Peyer's patch (tissue), 4 donors: ENCODE results near the gene RPL3. TPM values are rescaled to one million over a fixed set of nuclear protein-coding genes. Genes with fewer than 3 reads are reported as not detected.
"Not testable (repeated sequence)": the region's sequence is repeated elsewhere in the genome, so short reads cannot be mapped to it uniquely, and the experiment has no call there.

Experiments used
- DNase-seq, 3 donors: peaks; one replicate each; pipeline ENCODE4 v3.0.0-alpha.2; 2017 to 2019
- H3K27ac ChIP-seq, 4 donors: fragments of 200-600 bp; sonication (generic); one replicate each; pipeline ENCODE4 v1.5.1; 2016 to 2019
- H3K27me3 ChIP-seq, 2 donors: fragments of 200-600 bp; sonication (generic); one replicate each; pipeline ENCODE4 v1.5.1; 2019
- H3K36me3 ChIP-seq, 3 donors: fragments of 200-600 bp; sonication (generic); one replicate each; pipeline ENCODE4 v1.5.1; 2016 to 2019
- H3K4me1 ChIP-seq, 4 donors: fragments of 200-600 bp; sonication (generic); one replicate each; pipeline ENCODE4 v1.5.1; 2016 to 2019
- H3K4me3 ChIP-seq, 4 donors: fragments of 200-600 bp; sonication (generic); 1 replicate in 3 of 4; 2 replicates in 1 of 4; pipeline ENCODE4 v1.5.1; 2016 to 2019; ENCODE audit warnings: mild to moderate bottlenecking in 1 of 4
- H3K9me3 ChIP-seq, 4 donors: fragments of 200-600 bp; sonication (generic); one replicate each; pipeline ENCODE4 v1.5.1; 2016 to 2019; ENCODE audit warnings: mild to moderate bottlenecking in 1 of 4
- CTCF ChIP-seq, 6 experiments: fragments of 450-650 bp in 4 of 6; fragments of 200-600 bp in 2 of 6; sonication (generic) in 1 of 6; IDR thresholded peaks; one replicate each; pipeline ENCODE4 v1.5.1; 2017 to 2019; ENCODE audit warnings: antibody characterized with exemption in 6 of 6, mild to moderate bottlenecking in 3 of 6, moderate library complexity in 1 of 6
- POLR2A ChIP-seq, 2 donors: fragments of 450-650 bp; IDR thresholded peaks; one replicate each; pipeline ENCODE4 v1.5.1; 2017; ENCODE audit warnings: antibody characterized with exemption in 2 of 2, mild to moderate bottlenecking in 2 of 2, moderate library complexity in 2 of 2
- total RNA-seq, 4 donors: library from RNA; depleted of rRNA; stranded (reverse); fragments of >200 nt; gene quantifications; one replicate each; pipeline ENCODE4 v1.1.0, GENCODE V29; 2016

The RPL3 gene
- total RNA-seq, 4 donors from 2014 or later = 736 to 1,914 (median 1,266) TPM

- no peaks in the 10 kb centered on the region for H3K27me3 ChIP-seq
- no peak for TF ChIP-seq POLR2A (IDR thresholded peaks at IDR 0.05)
- TF ChIP-seq CTCF (IDR thresholded peaks at IDR 0.05) = peak; percentile 48 to 70 (median 60)
- H3K36me3 ChIP-seq = no peaks in the 10 kb centered on the region
- H3K4me3 ChIP-seq = no peak overlapping the region
- DNase-seq = peak in 2 of 3 donors; percentile 61 to 82
- no peak overlapping the region for H3K27ac ChIP-seq
- H3K9me3 ChIP-seq = no peaks in the 10 kb centered on the region
- no peaks in the 10 kb centered on the region for H3K4me1 ChIP-seq
These were observed 24.0 kb upstream of the RPL3 start for GRCh38 chr22:39343259-39344045.

- no peaks in the 10 kb centered on the region for H3K27me3 ChIP-seq
- H3K36me3 ChIP-seq = no peaks in the 10 kb centered on the region
- no peaks in the 10 kb centered on the region for H3K4me1 ChIP-seq
- H3K9me3 ChIP-seq = no peaks in the 10 kb centered on the region
- DNase-seq = no peak
- no peak for TF ChIP-seq POLR2A (IDR thresholded peaks at IDR 0.05)
- no peak for TF ChIP-seq CTCF (IDR thresholded peaks at IDR 0.05)
- no peak overlapping the region for H3K27ac ChIP-seq
- no peak overlapping the region for H3K4me3 ChIP-seq
These were observed 21.8 kb upstream of the RPL3 start for GRCh38 chr22:39341179-39341578.

- not testable (repeated sequence) for H3K4me1 ChIP-seq, H3K4me3 ChIP-seq, H3K27me3 ChIP-seq, H3K36me3 ChIP-seq, H3K27ac ChIP-seq, DNase-seq, H3K9me3 ChIP-seq
These were observed 20.4 kb upstream of the RPL3 start for GRCh38 chr22:39339775-39340174.

GRCh38 chr22:39336411-39336810 is 17.0 kb upstream of the RPL3 start:
- no peak for TF ChIP-seq POLR2A (IDR thresholded peaks at IDR 0.05)
- TF ChIP-seq CTCF (IDR thresholded peaks at IDR 0.05) = no peak
- Histone ChIP-seq H3K4me3 (no peak overlapping the region), H3K36me3 (no peaks in the 10 kb centered on the region), H3K27me3 (no peaks in the 10 kb centered on the region), H3K4me1 (no peaks in the 10 kb centered on the region), H3K27ac (no peak overlapping the region), H3K9me3 (no peaks in the 10 kb centered on the region)
- no peak for DNase-seq

- no peaks in the 10 kb centered on the region for H3K4me1 ChIP-seq
- no peak overlapping the region for H3K4me3 ChIP-seq
- H3K27me3 ChIP-seq = no peaks in the 10 kb centered on the region
- peak overlapping the region in 1 of 4 donors; percentile 52 for H3K27ac ChIP-seq
- no peak for DNase-seq
- H3K36me3 ChIP-seq = no peaks in the 10 kb centered on the region
- TF ChIP-seq CTCF (IDR thresholded peaks at IDR 0.05) = no peak
- TF ChIP-seq POLR2A (IDR thresholded peaks at IDR 0.05) = no peak
- H3K9me3 ChIP-seq = no peaks in the 10 kb centered on the region
These were observed 13.1 kb upstream of the RPL3 start for GRCh38 chr22:39332441-39333064.

GRCh38 chr22:39330553-39330952 is 11.1 kb upstream of the RPL3 start:
- not testable (repeated sequence) for H3K4me3 ChIP-seq, H3K4me1 ChIP-seq, H3K9me3 ChIP-seq, H3K27me3 ChIP-seq, H3K27ac ChIP-seq, H3K36me3 ChIP-seq, DNase-seq
